Measurements from ENCODE around the gene CXCL1.

- TF ChIP-seq CTCF (IDR thresholded peaks at IDR 0.05; ENCODE audit: insufficient read depth, low read length) (no peak), POLR2AphosphoS5 (IDR thresholded peaks at IDR 0.05; ENCODE audit: low read depth) (no peak)
Measured at GRCh38 chr4:73844806-73845205, 24.4 kb upstream of the CXCL1 start.

Data from HL-60 (cell line).